ENCODE data around the gene ZNF385A. TPM values are rescaled to one million over a fixed set of nuclear protein-coding genes. Genes with fewer than 3 reads are reported as not detected.

ZNF385A gene
- total RNA-seq, 1 experiment from 2014 or later: 17.5 TPM

DNA sequence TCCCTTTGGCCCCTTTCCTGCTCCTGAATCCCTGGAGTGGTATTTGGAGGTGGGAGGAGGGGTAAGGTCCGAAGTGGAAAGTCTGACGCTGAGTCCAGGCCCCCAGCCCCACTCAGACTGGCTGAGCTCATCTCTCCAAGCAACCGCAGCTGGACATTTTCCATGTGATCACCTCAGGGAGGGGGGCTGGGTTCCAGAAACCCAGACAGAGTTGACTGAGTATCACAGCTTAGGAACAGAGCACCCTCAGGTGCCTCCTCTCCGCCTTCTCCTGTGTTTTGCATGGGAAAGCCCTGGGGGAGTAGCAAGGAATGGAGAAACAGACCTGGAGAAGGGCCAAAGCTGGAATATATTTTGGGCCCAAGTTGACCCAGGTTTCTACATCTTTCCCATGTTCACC is 42.6 kb upstream of the ZNF385A start:
- Histone ChIP-seq H3K27me3 (replicated peaks; ENCODE audit: insufficient read depth, low read depth, low read length, poor library complexity) (no peaks in the 10 kb centered on the region), H3K27ac (ENCODE audit: low read depth, low read length, poor library complexity, severe bottlenecking) (no peak overlapping the region), H3K9me3 (ENCODE audit: low read depth, low read length, poor library complexity, severe bottlenecking) (no peaks in the 10 kb centered on the region), H3K36me3 (ENCODE audit: insufficient read depth, low read length, poor library complexity, severe bottlenecking) (no peaks in the 10 kb centered on the region), H3K4me3 (ENCODE audit: low read depth, low read length, poor library complexity, severe bottlenecking) (no peak overlapping the region), H3K4me1 (ENCODE audit: insufficient read depth, low read length, poor library complexity, severe bottlenecking) (peaks cover 28% of the 10 kb centered on the region)
- TF ChIP-seq CTCF (conservative IDR thresholded peaks at IDR 0.05; ENCODE audit: low read depth, low read length) (no peak), EZH2 (IDR thresholded peaks at IDR 0.05; ENCODE audit: borderline replicate concordance, low read depth, low read length, poor library complexity, severe bottlenecking) (no peak)
- no TSS peak for BruUV-seq (replicated peaks)
- DNase-seq (ENCODE audit: low spot score): no peak
- CTCF ChIA-PET: interaction anchor here (1.1 kb wide), 1 partner anchor 12 kb away, joined by 5 read pairs; no protein-coding TSS in a partner anchor
- POLR2A ChIA-PET (ENCODE audit: low non-redundant PET): interaction anchor here (0.5 kb wide), 1 partner anchor 927 kb away, joined by 3 read pairs; no protein-coding TSS in a partner anchor
- intact Hi-C loops (cut with micrococcal nuclease; ENCODE audit: unreplicated experiment): no loop called here

DNA sequence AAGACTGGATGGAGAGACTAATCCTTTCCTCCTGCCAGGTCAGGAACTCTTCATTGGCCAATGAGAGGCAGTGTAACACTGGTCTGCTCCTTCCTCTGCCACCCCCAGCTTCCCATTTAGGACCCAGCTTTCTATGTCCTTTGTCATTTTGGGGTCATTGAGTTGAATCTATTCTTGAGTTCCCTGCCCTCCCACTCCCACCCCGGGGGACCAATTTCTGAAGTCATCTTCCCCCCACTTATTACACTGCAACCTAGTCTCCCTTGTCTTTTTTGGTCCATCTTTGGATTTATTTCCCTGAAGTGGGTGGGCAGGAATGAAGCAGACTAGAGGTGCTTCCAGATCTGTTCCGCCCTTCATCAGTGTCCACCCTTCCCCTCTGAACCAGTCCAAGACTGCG is 42.2 kb upstream of the ZNF385A start:
- Histone ChIP-seq H3K4me3 (ENCODE audit: low read depth, low read length, poor library complexity, severe bottlenecking) (no peak overlapping the region), H3K36me3 (ENCODE audit: insufficient read depth, low read length, poor library complexity, severe bottlenecking) (no peaks in the 10 kb centered on the region), H3K9me3 (ENCODE audit: low read depth, low read length, poor library complexity, severe bottlenecking) (no peaks in the 10 kb centered on the region), H3K4me1 (ENCODE audit: insufficient read depth, low read length, poor library complexity, severe bottlenecking) (peaks cover 24% of the 10 kb centered on the region), H3K27ac (ENCODE audit: low read depth, low read length, poor library complexity, severe bottlenecking) (no peak overlapping the region), H3K27me3 (replicated peaks; ENCODE audit: insufficient read depth, low read depth, low read length, poor library complexity) (no peaks in the 10 kb centered on the region)
- CTCF ChIA-PET: interaction anchor here (1.1 kb wide), 1 partner anchor 13 kb away, joined by 5 read pairs; no protein-coding TSS in a partner anchor
- POLR2A ChIA-PET (ENCODE audit: low non-redundant PET): no interaction called here
- intact Hi-C loops (cut with micrococcal nuclease; ENCODE audit: unreplicated experiment): no loop called here
- BruUV-seq (replicated peaks): no TSS peak
- no peak for DNase-seq (ENCODE audit: low spot score)
- no peak for TF ChIP-seq CTCF (conservative IDR thresholded peaks at IDR 0.05; ENCODE audit: low read depth, low read length)
- TF ChIP-seq EZH2 (IDR thresholded peaks at IDR 0.05; ENCODE audit: borderline replicate concordance, low read depth, low read length, poor library complexity, severe bottlenecking): no peak

GRCh38 chr12:54425702-54426101 is 41.2 kb upstream of the ZNF385A start:
- Histone ChIP-seq H3K4me3 (ENCODE audit: low read depth, low read length, poor library complexity, severe bottlenecking) (no peak overlapping the region), H3K27ac (ENCODE audit: low read depth, low read length, poor library complexity, severe bottlenecking) (no peak overlapping the region), H3K4me1 (ENCODE audit: insufficient read depth, low read length, poor library complexity, severe bottlenecking) (peaks cover 21% of the 10 kb centered on the region), H3K36me3 (ENCODE audit: insufficient read depth, low read length, poor library complexity, severe bottlenecking) (no peaks in the 10 kb centered on the region), H3K27me3 (replicated peaks; ENCODE audit: insufficient read depth, low read depth, low read length, poor library complexity) (no peaks in the 10 kb centered on the region), H3K9me3 (ENCODE audit: low read depth, low read length, poor library complexity, severe bottlenecking) (no peaks in the 10 kb centered on the region)
- intact Hi-C loops (cut with micrococcal nuclease; ENCODE audit: unreplicated experiment): no loop called here
- ChIA-PET POLR2A (ENCODE audit: low non-redundant PET) (interaction anchor here (0.7 kb wide), 1 partner anchor 8 kb away, joined by 5 read pairs; no protein-coding TSS in a partner anchor), CTCF (no interaction called here)
- TF ChIP-seq CTCF (conservative IDR thresholded peaks at IDR 0.05; ENCODE audit: low read depth, low read length): no peak
- TF ChIP-seq EZH2 (IDR thresholded peaks at IDR 0.05; ENCODE audit: borderline replicate concordance, low read depth, low read length, poor library complexity, severe bottlenecking): no peak
- no TSS peak for BruUV-seq (replicated peaks)
- DNase-seq (ENCODE audit: low spot score): no peak

Data from A673 (cell line).